Measurements from ENCODE around the gene ZMYND8. TPM values are rescaled to one million over a fixed set of nuclear protein-coding genes. Genes with fewer than 3 reads are reported as not detected.

Gene ZMYND8
- total RNA-seq, 1 donor, result 20.3 TPM

GRCh38 chr20:47274401-47275108 is 81.9 kb downstream of the ZMYND8 start:
- DNase-seq (ENCODE audit: low read depth), result peak; percentile 94
- H3K4me3 ChIP-seq (ENCODE audit: low read depth, low read length), result no peak overlapping the region
- no peak for TF ChIP-seq CTCF (IDR thresholded peaks at IDR 0.05; ENCODE audit: insufficient read depth, low read depth, low read length)

GRCh38 chr20:47273591-47274235 is 82.8 kb downstream of the ZMYND8 start:
- TF ChIP-seq CTCF (IDR thresholded peaks at IDR 0.05; ENCODE audit: insufficient read depth, low read depth, low read length), result no peak
- peak; percentile 25 for DNase-seq (ENCODE audit: low read depth)
- no peak overlapping the region for H3K4me3 ChIP-seq (ENCODE audit: low read depth, low read length)

GRCh38 chr20:47272893-47273590 is 83.5 kb downstream of the ZMYND8 start:
- TF ChIP-seq CTCF (IDR thresholded peaks at IDR 0.05; ENCODE audit: insufficient read depth, low read depth, low read length), result peak; percentile 86
- H3K4me3 ChIP-seq (ENCODE audit: low read depth, low read length), result no peak overlapping the region
- peak; percentile 75 for DNase-seq (ENCODE audit: low read depth)

GRCh38 chr20:47271046-47271615 is 85.4 kb downstream of the ZMYND8 start:
- TF ChIP-seq CTCF (IDR thresholded peaks at IDR 0.05; ENCODE audit: insufficient read depth, low read depth, low read length), result no peak
- no peak overlapping the region for H3K4me3 ChIP-seq (ENCODE audit: low read depth, low read length)

GRCh38 chr20:47269309-47270165 is 87.0 kb downstream of the ZMYND8 start:
- TF ChIP-seq CTCF (IDR thresholded peaks at IDR 0.05; ENCODE audit: insufficient read depth, low read depth, low read length), result no peak
- no peak for DNase-seq (ENCODE audit: low read depth)
- H3K4me3 ChIP-seq (ENCODE audit: low read depth, low read length), result no peak overlapping the region

More at GRCh38 chr20:47271046-47271615, 85.4 kb downstream of the ZMYND8 start:
- no peak for DNase-seq (ENCODE audit: low read depth)

- no peak for TF ChIP-seq CTCF (IDR thresholded peaks at IDR 0.05; ENCODE audit: insufficient read depth, low read depth, low read length)
- DNase-seq (ENCODE audit: low read depth), result no peak
These were observed 88.9 kb downstream of the ZMYND8 start for GRCh38 chr20:47267621-47268020.

More at GRCh38 chr20:47267621-47268020, 88.9 kb downstream of the ZMYND8 start:
- no peak overlapping the region for H3K4me3 ChIP-seq (ENCODE audit: low read depth, low read length)

Measured in fibroblast of villous mesenchyme (primary cell).